CD4-positive, alpha-beta T cell treated with Interleukin-15 for 1 hour (primary cell): ENCODE data around the gene LY6G5B.

ENCODE experiments used
- DNase-seq: peaks from one replicate; pipeline ENCODE4 v3.0.0-alpha.2; 2020

Gene LY6G5B

GRCh38 chr6:31669676-31670075 is at the start of gene LY6G5B:
LY6G5B (plus strand) TSS chr6:31669976; CDS start chr6:31670951, 975 bp downstream.
- DNase-seq: no peak

- no peak for DNase-seq
Measured at GRCh38 chr6:31620586-31621319, 49.0 kb upstream of the LY6G5B start, which contains the start of gene PRRC2A. PRRC2A (plus strand) TSS chr6:31620715; CDS start chr6:31622790, 2,075 bp downstream.

- DNase-seq: no peak
Measured at GRCh38 chr6:31621320-31621939, 48.3 kb upstream of the LY6G5B start.

GRCh38 chr6:31621991-31622390 is 47.8 kb upstream of the LY6G5B start:
- DNase-seq: no peak

GRCh38 chr6:31622684-31623091 is 47.1 kb upstream of the LY6G5B start:
- DNase-seq: no peak

- DNase-seq: no peak
Measured at GRCh38 chr6:31624070-31624469, 45.7 kb upstream of the LY6G5B start.

GRCh38 chr6:31626952-31627351 is 42.8 kb upstream of the LY6G5B start:
- no peak for DNase-seq

GRCh38 chr6:31627690-31628287 is 42.0 kb upstream of the LY6G5B start:
- no peak for DNase-seq

- no peak for DNase-seq
Measured at GRCh38 chr6:31629014-31629413, 40.8 kb upstream of the LY6G5B start.

GRCh38 chr6:31630177-31630934 is 39.4 kb upstream of the LY6G5B start:
- no peak for DNase-seq

- DNase-seq: no peak
Measured at GRCh38 chr6:31631209-31631608, 38.6 kb upstream of the LY6G5B start.

- DNase-seq: no peak
Measured at GRCh38 chr6:31631681-31632278, 38.0 kb upstream of the LY6G5B start.

GRCh38 chr6:31632279-31632946 is 37.4 kb upstream of the LY6G5B start:
- DNase-seq: no peak

GRCh38 chr6:31633447-31633846 is 36.3 kb upstream of the LY6G5B start:
- no peak for DNase-seq

GRCh38 chr6:31634131-31634530 is 35.6 kb upstream of the LY6G5B start:
- DNase-seq: no peak

GRCh38 chr6:31634969-31635575 is 34.7 kb upstream of the LY6G5B start:
- DNase-seq: no peak

GRCh38 chr6:31636698-31637596 is 32.8 kb upstream of the LY6G5B start:
- DNase-seq: no peak

GRCh38 chr6:31639043-31639442 is 30.7 kb upstream of the LY6G5B start:
- no peak for DNase-seq

- DNase-seq: no peak
Measured at GRCh38 chr6:31639449-31639861, 30.3 kb upstream of the LY6G5B start.

GRCh38 chr6:31640612-31641011 is 29.2 kb upstream of the LY6G5B start:
- DNase-seq: no peak

GRCh38 chr6:31641370-31641769 is 28.4 kb upstream of the LY6G5B start:
- no peak for DNase-seq
